Thoracic aorta (tissue), 2 donors: ENCODE measurements around the gene TPK1. TPM values are rescaled to one million over a fixed set of nuclear protein-coding genes. Genes with fewer than 3 reads are reported as not detected.
"Not testable (repeated sequence)": the region's sequence is repeated elsewhere in the genome, so short reads cannot be mapped to it uniquely, and the experiment has no call there.

Source experiments
- ATAC-seq: fragments of 150-250 bp; one replicate; pipeline ENCODE4 v1.8.0; 2017; ENCODE audit warnings: low read depth; ENCODE audit not compliant: insufficient number of reproducible peaks, low FRiP score
- DNase-seq: peaks from one replicate; pipeline ENCODE4 v3.0.0-alpha.2; 2020; ENCODE audit warnings: low spot score
- H3K27ac ChIP-seq, 2 donors: fragments of 200-600 bp; sonication (generic); 1 replicate in 1 of 2; 2 replicates in 1 of 2; pipeline ENCODE4 v1.5.1; 2016; ENCODE audit warnings: mild to moderate bottlenecking in 2 of 2, moderate library complexity in 2 of 2
- H3K27me3 ChIP-seq: fragments of 200-600 bp; sonication (generic); replicated peaks from 2 replicates; pipeline ENCODE4 v1.6.0; 2016; ENCODE audit warnings: mild to moderate bottlenecking; ENCODE audit not compliant: insufficient read depth
- H3K36me3 ChIP-seq: fragments of 200-600 bp; sonication (generic); one replicate; pipeline ENCODE4 v1.5.1; 2016
- H3K4me1 ChIP-seq, 2 donors: fragments of 200-600 bp; sonication (generic); 1 replicate in 1 of 2; 2 replicates in 1 of 2; pipeline versions ENCODE4 v1.5.1 to v1.6.0; 2016; ENCODE audit warnings: low read depth in 2 of 2, mild to moderate bottlenecking in 1 of 2; ENCODE audit not compliant: control insufficient read depth in 1 of 2
- H3K4me3 ChIP-seq: fragments of 200-600 bp; sonication (generic); 2 replicates; pipeline ENCODE4 v1.5.1; 2016; ENCODE audit warnings: mild to moderate bottlenecking
- H3K9me3 ChIP-seq: fragments of 200-600 bp; sonication (generic); 2 replicates; pipeline ENCODE4 v1.5.1; 2016
- CTCF ChIP-seq: fragments of 200-600 bp; sonication (generic); IDR thresholded peaks from one replicate; pipeline ENCODE4 v1.5.1; 2019; ENCODE audit warnings: antibody characterized with exemption
- total RNA-seq, 2 donors: library from RNA; depleted of rRNA; stranded (reverse); fragments of >200 nt; gene quantifications; one replicate each; pipeline versions ENCODE4 v1.1.0 to v1.2.3, GENCODE V29; 2016

TPK1 gene
- total RNA-seq, 2 donors from 2014 or later, result 13.3 to 21.2 TPM

- ATAC-seq (no peak), DNase-seq (no peak)
- Histone ChIP-seq H3K4me3 (peak overlapping the region; percentile 51), H3K36me3 (no peaks in the 10 kb centered on the region), H3K4me1 (peaks cover 0 to 23% of the 10 kb centered on the region in 2 donors), H3K9me3 (no peaks in the 10 kb centered on the region), H3K27me3 (no peaks in the 10 kb centered on the region), H3K27ac (peak overlapping the region; percentile 26 to 57)
- no peak for TF ChIP-seq CTCF
Measured at GRCh38 chr7:144588559-144589051, 247.2 kb downstream of the TPK1 start.

- ATAC-seq (no peak), DNase-seq (no peak)
- H3K4me3 ChIP-seq, result no peak overlapping the region
- TF ChIP-seq CTCF, result no peak
- H3K36me3 ChIP-seq, result no peaks in the 10 kb centered on the region
- no peaks in the 10 kb centered on the region for H3K9me3 ChIP-seq
- no peaks in the 10 kb centered on the region for H3K27me3 ChIP-seq
- H3K27ac ChIP-seq, result peak overlapping the region in 1 of 2 donors; percentile 14
- peaks cover 0 to 23% of the 10 kb centered on the region in 2 donors for H3K4me1 ChIP-seq
Measured at GRCh38 chr7:144587701-144588100, 248.2 kb downstream of the TPK1 start.

- Histone ChIP-seq H3K36me3 (no peaks in the 10 kb centered on the region), H3K4me3 (no peak overlapping the region), H3K27me3 (no peaks in the 10 kb centered on the region), H3K4me1 (peaks cover 0 to 23% of the 10 kb centered on the region in 2 donors), H3K9me3 (no peaks in the 10 kb centered on the region), H3K27ac (no peak overlapping the region)
- ATAC-seq (no peak), DNase-seq (no peak)
- no peak for TF ChIP-seq CTCF
Measured at GRCh38 chr7:144584726-144585125, 251.1 kb downstream of the TPK1 start.

GRCh38 chr7:144579687-144580086 is 256.2 kb downstream of the TPK1 start:
- H3K27ac ChIP-seq, result no peak overlapping the region
- ATAC-seq (no peak), DNase-seq (no peak)
- TF ChIP-seq CTCF, result no peak
- H3K4me1 ChIP-seq, result no peaks in the 10 kb centered on the region
- no peaks in the 10 kb centered on the region for H3K27me3 ChIP-seq
- no peaks in the 10 kb centered on the region for H3K36me3 ChIP-seq
- H3K9me3 ChIP-seq, result no peaks in the 10 kb centered on the region
- no peak overlapping the region for H3K4me3 ChIP-seq

- no peaks in the 10 kb centered on the region for H3K36me3 ChIP-seq
- no peak overlapping the region for H3K27ac ChIP-seq
- H3K9me3 ChIP-seq, result no peaks in the 10 kb centered on the region
- no peak overlapping the region for H3K4me3 ChIP-seq
- no peaks in the 10 kb centered on the region for H3K4me1 ChIP-seq
- no peaks in the 10 kb centered on the region for H3K27me3 ChIP-seq
- TF ChIP-seq CTCF, result no peak
- ATAC-seq, result no peak
- DNase-seq, result no peak
Measured at GRCh38 chr7:144575456-144575855, 260.4 kb downstream of the TPK1 start.

- not testable (repeated sequence) for ATAC-seq, H3K36me3 ChIP-seq, H3K27me3 ChIP-seq, H3K27ac ChIP-seq, DNase-seq, H3K4me3 ChIP-seq, H3K4me1 ChIP-seq, H3K9me3 ChIP-seq
Measured at GRCh38 chr7:144574753-144575152, 261.1 kb downstream of the TPK1 start.
